ENCODE results near the gene PLEKHH3.

- TF ChIP-seq POLR2A (IDR thresholded peaks at IDR 0.05) (no peak), CTCF (IDR thresholded peaks at IDR 0.05) (no peak)
Measured at GRCh38 chr17:42698736-42699414, 22.1 kb upstream of the PLEKHH3 start.

Measured in body of pancreas (tissue), 4 donors.